ENCODE measurements around the gene NECTIN4. TPM values are rescaled to one million over a fixed set of nuclear protein-coding genes. Genes with fewer than 3 reads are reported as not detected.

NECTIN4 gene
- total and polyA plus RNA-seq, 10 of the 15 experiments (the other 5 are each of a cell fraction or from before 2014, with no cell fraction given): 2.8 to 8.7 (median 3.7) TPM

GRCh38 chr1:161045736-161046604 lies 43.4 kb downstream of the NECTIN4 start, which contains the start of gene USF1 (continued):
- TF ChIP-seq CTCF (IDR thresholded peaks at IDR 0.05 in 2 of 3, conservative IDR thresholded peaks at IDR 0.05 in 1 of 3; ENCODE audit: control insufficient read depth in 2 of 3, extremely low read depth in 1 of 3, insufficient read depth in 1 of 3, low read depth in 3 of 3, low read length in 3 of 3) (no peak), RUNX3 (IDR thresholded peaks at IDR 0.05; ENCODE audit: low read length) (peak; percentile 85), ETV6 (conservative IDR thresholded peaks at IDR 0.05 in 1 of 2, IDR thresholded peaks at IDR 0.05 in 1 of 2; ENCODE audit: borderline replicate concordance in 1 of 2, low read depth in 1 of 2) (no peak; a peak in 1 of 4 replicates), BCL11A (IDR thresholded peaks at IDR 0.05; ENCODE audit: low read depth, low read length) (no peak), NR2C2 (IDR thresholded peaks at IDR 0.05; ENCODE audit: borderline replicate concordance, control insufficient read depth, insufficient read length, low read depth) (no peak), ZNF592 (IDR thresholded peaks at IDR 0.05) (peak; percentile 50; the same call in 1 of the 2 replicates), NR2C1 (IDR thresholded peaks at IDR 0.05) (peak; percentile 83)

Data from GM12878 (cell line).